Gastroesophageal sphincter (tissue), 4 donors: ENCODE measurements around the gene DDX31. TPM values are rescaled to one million over a fixed set of nuclear protein-coding genes. Genes with fewer than 3 reads are reported as not detected.

Experiments
- ATAC-seq: fragments of 150-250 bp; one replicate; pipeline ENCODE4 v1.9.1; 2016; ENCODE audit warnings: mild to moderate bottlenecking, moderate library complexity
- H3K27ac ChIP-seq, 4 donors: fragments of 200-600 bp; sonication (generic) in 3 of 4; 1 replicate in 3 of 4; 2 replicates in 1 of 4; pipeline ENCODE4 v1.5.1; 2016 to 2019
- H3K27me3 ChIP-seq: fragments of 200-600 bp; sonication (generic); one replicate; pipeline ENCODE4 v1.5.1; 2019
- H3K36me3 ChIP-seq, 2 donors: fragments of 200-600 bp; sonication (generic); one replicate each; pipeline ENCODE4 v1.5.1; 2019; ENCODE audit warnings: control low read depth in 1 of 2
- H3K4me1 ChIP-seq, 3 donors: fragments of 200-600 bp; sonication (generic); 1 replicate in 2 of 3; 2 replicates in 1 of 3; pipeline ENCODE4 v1.5.1; 2016 to 2019; ENCODE audit warnings: control low read depth in 2 of 3
- H3K4me3 ChIP-seq, 2 donors: fragments of 200-600 bp; sonication (generic); one replicate each; pipeline ENCODE4 v1.5.1; 2019; ENCODE audit warnings: mild to moderate bottlenecking in 1 of 2, moderate library complexity in 1 of 2
- H3K9me3 ChIP-seq, 3 donors: fragments of 200-600 bp; sonication (generic); one replicate each; pipeline ENCODE4 v1.5.1; 2017 to 2019; ENCODE audit warnings: control low read depth in 2 of 3
- EP300 ChIP-seq: sonication (generic); formaldehyde crosslinking; IDR thresholded peaks from one replicate; pipeline ENCODE4 v1.6.1; 2017; ENCODE audit warnings: antibody characterized with exemption, mild to moderate bottlenecking
- POLR2A ChIP-seq, 2 donors: fragments of 450-650 bp; IDR thresholded peaks; one replicate each; pipeline ENCODE4 v1.6.1; 2017; ENCODE audit warnings: antibody characterized with exemption in 2 of 2, mild to moderate bottlenecking in 2 of 2, moderate library complexity in 1 of 2
- POLR2AphosphoS5 ChIP-seq: sonication (generic); formaldehyde crosslinking; IDR thresholded peaks from one replicate; pipeline ENCODE4 v1.6.1; 2017; ENCODE audit warnings: antibody characterized with exemption
- WGBS, 2 donors: methylation state at CpG; one replicate each; pipeline ENCODE4 v1.1.5; 2018; ENCODE audit warnings: low coverage in 1 of 2; 5-methylcytosine and 5-hydroxymethylcytosine counted together
- total RNA-seq, 4 donors: library from RNA; depleted of rRNA; stranded (reverse); fragments of >200 nt; gene quantifications; one replicate each; pipeline ENCODE4 v1.1.0, GENCODE V29; 2016
- TF ChIP-seq, protein P1 (sequence below), 4 experiments: fragments of 200-600 bp in 2 of 4; fragments of 450-650 bp in 2 of 4; sonication (generic) in 1 of 4; IDR thresholded peaks; one replicate each; pipeline ENCODE4 v1.5.1; 2017 to 2019; ENCODE audit warnings: antibody characterized with exemption in 4 of 4, mild to moderate bottlenecking in 2 of 4, moderate library complexity in 2 of 4

The DDX31 gene
- total RNA-seq, 4 donors from 2014 or later = 8.3 to 10.3 (median 9.3) TPM

DNA sequence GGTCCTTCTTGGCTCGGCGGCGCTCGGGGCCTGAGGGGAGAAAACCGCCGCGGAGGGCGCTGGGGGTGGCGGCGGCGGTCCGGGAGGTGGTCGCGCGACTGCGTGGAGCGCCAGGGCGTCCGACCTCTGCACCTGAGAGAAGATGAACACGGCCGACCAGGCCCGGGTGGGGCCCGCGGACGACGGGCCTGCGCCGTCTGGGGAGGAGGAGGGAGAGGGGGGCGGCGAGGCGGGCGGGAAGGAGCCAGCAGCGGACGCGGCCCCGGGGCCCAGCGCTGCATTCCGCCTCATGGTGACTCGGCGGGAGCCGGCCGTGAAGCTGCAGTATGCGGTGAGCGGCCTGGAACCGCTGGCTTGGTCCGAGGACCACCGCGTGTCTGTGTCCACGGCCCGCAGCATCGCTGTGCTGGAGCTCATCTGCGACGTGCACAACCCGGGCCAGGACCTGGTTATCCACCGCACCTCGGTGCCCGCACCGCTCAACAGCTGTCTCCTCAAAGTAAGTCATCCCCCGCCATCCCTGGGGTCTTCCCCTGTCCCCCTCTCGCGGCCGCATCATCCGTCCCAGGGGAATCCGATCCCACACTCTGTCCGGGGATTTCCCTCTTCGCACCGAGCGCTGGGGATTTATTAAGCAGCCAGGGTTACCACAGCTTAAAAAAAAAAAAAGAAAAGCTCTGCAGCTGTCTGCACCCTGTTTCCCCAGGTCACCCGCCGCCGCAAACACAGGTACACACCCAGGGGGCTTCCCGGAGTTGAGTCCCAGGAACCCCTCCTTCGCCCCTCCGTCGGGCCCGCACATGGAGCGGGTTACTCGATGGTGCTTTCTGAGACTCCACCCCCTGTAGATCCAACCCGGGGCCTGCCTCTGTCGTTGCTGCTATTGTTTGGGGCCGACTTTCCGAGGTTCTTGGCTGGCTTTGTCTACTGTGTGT is 941 bp upstream of the DDX31 start, which contains the start of gene GTF3C4:
GTF3C4 (plus strand) TSS at position 8 of the 935 bp plus-strand sequence; CDS start at position 143, 135 bp downstream.
- WGBS, 2 donors = 0 to 4% methylated on average over 10 to 14 of the region's 82 CpGs

DNA sequence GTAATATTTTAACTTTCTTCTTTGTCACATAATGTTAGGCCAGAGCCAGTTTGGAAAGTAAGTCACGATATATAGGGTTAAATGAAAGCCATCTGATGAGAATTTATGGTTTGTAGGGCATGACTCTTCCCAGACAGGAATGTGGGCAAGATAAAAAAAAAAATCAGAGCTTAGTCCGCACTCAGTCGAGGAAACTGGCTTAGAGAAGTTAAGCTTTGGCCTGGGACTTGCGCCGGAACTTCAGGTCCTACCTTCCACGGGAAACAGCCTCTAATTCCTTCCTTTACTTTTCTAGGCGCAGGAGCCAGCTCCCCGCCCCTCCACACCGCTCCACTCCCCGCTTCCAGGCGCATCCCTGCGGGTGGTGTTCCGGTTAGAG is 475 bp downstream of the DDX31 start:
- H3K9me3 ChIP-seq = no peaks in the 10 kb centered on the region
- no peak for TF ChIP-seq EP300
- no peak for TF ChIP-seq POLR2A (IDR thresholded peaks at IDR 0.05)
- TF ChIP-seq, protein P1, sequence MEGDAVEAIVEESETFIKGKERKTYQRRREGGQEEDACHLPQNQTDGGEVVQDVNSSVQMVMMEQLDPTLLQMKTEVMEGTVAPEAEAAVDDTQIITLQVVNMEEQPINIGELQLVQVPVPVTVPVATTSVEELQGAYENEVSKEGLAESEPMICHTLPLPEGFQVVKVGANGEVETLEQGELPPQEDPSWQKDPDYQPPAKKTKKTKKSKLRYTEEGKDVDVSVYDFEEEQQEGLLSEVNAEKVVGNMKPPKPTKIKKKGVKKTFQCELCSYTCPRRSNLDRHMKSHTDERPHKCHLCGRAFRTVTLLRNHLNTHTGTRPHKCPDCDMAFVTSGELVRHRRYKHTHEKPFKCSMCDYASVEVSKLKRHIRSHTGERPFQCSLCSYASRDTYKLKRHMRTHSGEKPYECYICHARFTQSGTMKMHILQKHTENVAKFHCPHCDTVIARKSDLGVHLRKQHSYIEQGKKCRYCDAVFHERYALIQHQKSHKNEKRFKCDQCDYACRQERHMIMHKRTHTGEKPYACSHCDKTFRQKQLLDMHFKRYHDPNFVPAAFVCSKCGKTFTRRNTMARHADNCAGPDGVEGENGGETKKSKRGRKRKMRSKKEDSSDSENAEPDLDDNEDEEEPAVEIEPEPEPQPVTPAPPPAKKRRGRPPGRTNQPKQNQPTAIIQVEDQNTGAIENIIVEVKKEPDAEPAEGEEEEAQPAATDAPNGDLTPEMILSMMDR (IDR thresholded peaks at IDR 0.05) = no peak
- TF ChIP-seq POLR2AphosphoS5 = no peak
- H3K27me3 ChIP-seq = no peaks in the 10 kb centered on the region
- H3K4me1 ChIP-seq = peaks cover 0 to 45% (median 24%) of the 10 kb centered on the region in 3 donors
- peak; percentile 62 for ATAC-seq
- peak overlapping the region; percentile 66 to 97 for H3K4me3 ChIP-seq
- H3K36me3 ChIP-seq = no peaks in the 10 kb centered on the region
- H3K27ac ChIP-seq = peak overlapping the region; percentile 80 to 99 (median 96)
- WGBS, 2 donors = 0% methylated on average over 3 to 9 of the region's 13 CpGs

More for the DNA sequence above, 941 bp upstream of the DDX31 start, which contains the start of gene GTF3C4:
- Histone ChIP-seq H3K36me3 (no peaks in the 10 kb centered on the region), H3K4me1 (peaks cover 0 to 57% (median 24%) of the 10 kb centered on the region in 3 donors), H3K4me3 (peak within 1 kb of the TSS; percentile 66 to 97), H3K27ac (peak within 1 kb of the TSS; percentile 80 to 99 (median 96)), H3K9me3 (no peaks in the 10 kb centered on the region), H3K27me3 (no peaks in the 10 kb centered on the region)
- peak; percentile 58 for ATAC-seq
- TF ChIP-seq POLR2A (IDR thresholded peaks at IDR 0.05) (peak in 1 of 2 donors; percentile 5), POLR2AphosphoS5 (peak; percentile 19), EP300 (no peak)
- TF ChIP-seq, protein P1 (IDR thresholded peaks at IDR 0.05) = peak in 1 of 4 experiments; percentile 22

DNA sequence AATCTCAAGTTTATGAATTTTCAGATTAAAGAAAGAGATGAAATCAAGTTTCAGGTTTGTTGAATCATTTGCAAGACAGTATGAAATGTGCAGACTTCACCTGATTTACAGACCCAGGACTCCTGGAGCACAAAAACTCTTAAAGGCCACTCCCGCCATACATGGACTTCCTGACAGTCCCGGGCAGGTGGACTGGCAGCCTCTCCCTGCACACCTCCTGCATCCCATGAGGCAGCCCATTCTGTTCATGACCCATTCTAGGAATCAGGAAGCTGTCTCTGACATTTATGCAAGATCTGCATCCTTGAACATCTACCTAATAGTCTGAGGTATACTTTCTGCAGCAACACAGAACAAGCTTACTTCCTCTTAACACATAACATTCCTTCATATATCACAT is 5.9 kb downstream of the DDX31 start:
- Histone ChIP-seq H3K36me3 (peaks cover 4 to 39% of the 10 kb centered on the region in 2 donors), H3K27me3 (no peaks in the 10 kb centered on the region), H3K4me3 (no peak overlapping the region), H3K27ac (no peak overlapping the region), H3K4me1 (peaks cover 0 to 6% (median 2%) of the 10 kb centered on the region in 3 donors), H3K9me3 (no peaks in the 10 kb centered on the region)
- TF ChIP-seq, protein P1 (IDR thresholded peaks at IDR 0.05) = no peak
- no peak for TF ChIP-seq POLR2A (IDR thresholded peaks at IDR 0.05)
- ATAC-seq = no peak
- 75 to 90% methylated on average over 2 of the region's 2 CpGs for WGBS, 2 donors

DNA sequence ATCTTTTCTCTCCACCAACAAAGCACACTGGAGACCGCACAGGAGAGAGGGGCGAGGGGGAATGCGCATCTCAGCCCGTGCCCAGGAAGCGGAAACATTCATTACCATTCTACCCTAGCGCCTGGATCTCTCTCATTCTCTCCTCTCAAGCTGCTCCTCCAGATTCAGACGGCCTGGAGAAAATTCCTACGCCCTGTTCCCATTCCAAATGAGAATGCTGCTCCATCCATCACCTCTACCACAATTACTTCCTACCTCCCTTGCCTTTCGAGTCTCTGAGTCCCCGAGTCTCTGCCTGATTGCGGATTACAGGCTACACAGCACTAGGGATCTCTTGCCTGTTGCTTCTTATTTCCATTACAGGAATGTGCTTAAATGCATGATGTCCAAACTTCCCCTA is 6.7 kb downstream of the DDX31 start:
- H3K9me3 ChIP-seq = no peaks in the 10 kb centered on the region
- no peaks in the 10 kb centered on the region for H3K27me3 ChIP-seq
- TF ChIP-seq EP300 (no peak), POLR2A (IDR thresholded peaks at IDR 0.05) (no peak), POLR2AphosphoS5 (no peak)
- TF ChIP-seq, protein P1 (IDR thresholded peaks at IDR 0.05) = no peak
- no peak overlapping the region for H3K4me3 ChIP-seq
- WGBS, 2 donors = 74 to 79% methylated on average over 9 to 11 of the region's 11 CpGs
- H3K4me1 ChIP-seq = no peaks in the 10 kb centered on the region
- H3K36me3 ChIP-seq = peaks cover 4 to 47% of the 10 kb centered on the region in 2 donors
- no peak for ATAC-seq
- H3K27ac ChIP-seq = no peak overlapping the region
